ENCODE data around the gene SSH2. TPM values are rescaled to one million over a fixed set of nuclear protein-coding genes. Genes with fewer than 3 reads are reported as not detected.

Gene SSH2
- total and polyA plus RNA-seq, 2 experiments from 2014 or later = 8.3 to 18.9 TPM

- in situ Hi-C loops (cut with MboI) = no loop called here
- H3K9ac ChIP-seq = no peak overlapping the region
- no peak overlapping the region for H3K27ac ChIP-seq
- no peaks in the 10 kb centered on the region for H3K36me3 ChIP-seq (ENCODE audit: low read depth)
- H3K4me2 ChIP-seq (ENCODE audit: unreplicated experiment) = no peak overlapping the region
- H2AFZ ChIP-seq = no peak overlapping the region
- no peaks in the 10 kb centered on the region for H4K20me1 ChIP-seq (ENCODE audit: insufficient read depth)
- no peak for DNase-seq
- no peaks in the 10 kb centered on the region for H3F3A ChIP-seq (ENCODE audit: insufficient read depth)
- no peaks in the 10 kb centered on the region for H3K9me3 ChIP-seq (ENCODE audit: low read depth)
- H3K4me3 ChIP-seq = no peak overlapping the region
- WGBS, 2 experiments (ENCODE audit: low coverage in 1 of 2, low lambda C conversion rate in 2 of 2, missing lambda C conversion rate in 2 of 2) = 53 to 74% methylated on average over 1 of the region's 1 CpG
- no peaks in the 10 kb centered on the region for H3K27me3 ChIP-seq (replicated peaks; ENCODE audit: insufficient read depth)
- H3K79me2 ChIP-seq (ENCODE audit: insufficient read depth) = no peaks in the 10 kb centered on the region
- H3K4me1 ChIP-seq (ENCODE audit: insufficient read depth) = peaks cover 13% of the 10 kb centered on the region
- H3K9me2 ChIP-seq (ENCODE audit: insufficient read depth) = no peaks in the 10 kb centered on the region
- TF ChIP-seq EZH2 (IDR thresholded peaks at IDR 0.05; ENCODE audit: insufficient read depth, poor library complexity, severe bottlenecking) = no peak
- TF ChIP-seq EZH2phosphoT487 (IDR thresholded peaks at IDR 0.05; ENCODE audit: insufficient read depth, low read depth) = no peak
Measured at GRCh38 chr17:29833801-29834200, 96.2 kb downstream of the SSH2 start.

- no peak for DNase-seq
- Histone ChIP-seq H3K9me2 (ENCODE audit: insufficient read depth) (no peaks in the 10 kb centered on the region), H3K79me2 (ENCODE audit: insufficient read depth) (no peaks in the 10 kb centered on the region), H4K20me1 (ENCODE audit: insufficient read depth) (no peaks in the 10 kb centered on the region), H3K4me1 (ENCODE audit: insufficient read depth) (no peaks in the 10 kb centered on the region), H3K9me3 (ENCODE audit: low read depth) (no peaks in the 10 kb centered on the region), H3K27me3 (replicated peaks; ENCODE audit: insufficient read depth) (no peaks in the 10 kb centered on the region), H2AFZ (no peak overlapping the region), H3K4me2 (ENCODE audit: unreplicated experiment) (no peak overlapping the region), H3K36me3 (ENCODE audit: low read depth) (no peaks in the 10 kb centered on the region), H3K9ac (no peak overlapping the region), H3K27ac (no peak overlapping the region), H3K4me3 (no peak overlapping the region), H3F3A (ENCODE audit: insufficient read depth) (no peaks in the 10 kb centered on the region)
- TF ChIP-seq EZH2phosphoT487 (IDR thresholded peaks at IDR 0.05; ENCODE audit: insufficient read depth, low read depth) (no peak), EZH2 (IDR thresholded peaks at IDR 0.05; ENCODE audit: insufficient read depth, poor library complexity, severe bottlenecking) (no peak)
- in situ Hi-C loops (cut with MboI) = no loop called here
- 92 to 95% methylated on average over 3 of the region's 3 CpGs for WGBS, 2 experiments (ENCODE audit: low coverage in 1 of 2, low lambda C conversion rate in 2 of 2, missing lambda C conversion rate in 2 of 2)
Measured at GRCh38 chr17:29828676-29829284, 101.2 kb downstream of the SSH2 start.

- Histone ChIP-seq H3K79me2 (ENCODE audit: insufficient read depth) (no peaks in the 10 kb centered on the region), H3K27me3 (replicated peaks; ENCODE audit: insufficient read depth) (no peaks in the 10 kb centered on the region), H3K4me1 (ENCODE audit: insufficient read depth) (no peaks in the 10 kb centered on the region), H3K36me3 (ENCODE audit: low read depth) (no peaks in the 10 kb centered on the region), H3K4me3 (no peak overlapping the region), H3K27ac (no peak overlapping the region), H3K9ac (no peak overlapping the region), H2AFZ (no peak overlapping the region), H3K4me2 (ENCODE audit: unreplicated experiment) (no peak overlapping the region), H3F3A (ENCODE audit: insufficient read depth) (no peaks in the 10 kb centered on the region), H3K9me2 (ENCODE audit: insufficient read depth) (no peaks in the 10 kb centered on the region), H4K20me1 (ENCODE audit: insufficient read depth) (no peaks in the 10 kb centered on the region), H3K9me3 (ENCODE audit: low read depth) (no peaks in the 10 kb centered on the region)
- in situ Hi-C loops (cut with MboI) = no loop called here
- TF ChIP-seq EZH2 (IDR thresholded peaks at IDR 0.05; ENCODE audit: insufficient read depth, poor library complexity, severe bottlenecking) (no peak), EZH2phosphoT487 (IDR thresholded peaks at IDR 0.05; ENCODE audit: insufficient read depth, low read depth) (no peak)
- DNase-seq = no peak
Measured at GRCh38 chr17:29827179-29827578, 102.8 kb downstream of the SSH2 start.

DNA sequence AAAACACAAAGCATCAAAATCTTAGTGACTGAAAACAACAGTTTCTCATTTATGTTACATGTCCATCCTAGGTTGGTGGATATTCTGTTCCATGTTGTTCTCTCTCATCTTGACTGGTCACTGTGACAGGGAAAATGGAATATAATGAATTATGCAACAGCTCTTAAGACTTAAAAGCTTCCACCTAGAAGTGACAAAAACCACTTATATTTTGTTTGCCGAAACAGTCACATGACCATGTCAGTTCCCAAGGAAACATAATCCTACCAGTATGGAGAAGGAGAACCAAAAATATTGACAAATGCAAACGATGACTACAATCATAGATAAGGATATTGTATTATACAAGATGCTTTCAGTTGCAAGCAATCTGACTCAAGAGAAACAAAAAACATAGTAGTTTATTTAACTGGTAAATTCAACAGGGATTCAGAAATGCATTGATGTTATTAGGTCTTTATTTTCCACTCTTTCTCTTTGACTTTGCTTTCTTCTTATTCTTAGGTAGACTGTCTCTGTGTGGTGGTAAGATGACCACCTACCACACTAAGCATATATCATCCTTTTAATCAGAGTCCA, 103.8 kb downstream of the SSH2 start:
- no peaks in the 10 kb centered on the region for H4K20me1 ChIP-seq (ENCODE audit: insufficient read depth)
- in situ Hi-C loops (cut with MboI) = no loop called here

More for the DNA sequence above, 103.8 kb downstream of the SSH2 start:
- no peaks in the 10 kb centered on the region for H3K9me3 ChIP-seq (ENCODE audit: low read depth)
- H3K27me3 ChIP-seq (replicated peaks; ENCODE audit: insufficient read depth) = no peaks in the 10 kb centered on the region
- H3K4me2 ChIP-seq (ENCODE audit: unreplicated experiment) = no peak overlapping the region
- no peak overlapping the region for H3K27ac ChIP-seq
- no peak for DNase-seq
- no peaks in the 10 kb centered on the region for H3K79me2 ChIP-seq (ENCODE audit: insufficient read depth)
- H3K4me3 ChIP-seq = no peak overlapping the region
- H3K4me1 ChIP-seq (ENCODE audit: insufficient read depth) = no peaks in the 10 kb centered on the region
- H2AFZ ChIP-seq = no peak overlapping the region
- H3K9ac ChIP-seq = no peak overlapping the region
- no peak for TF ChIP-seq EZH2phosphoT487 (IDR thresholded peaks at IDR 0.05; ENCODE audit: insufficient read depth, low read depth)
- no peak for TF ChIP-seq EZH2 (IDR thresholded peaks at IDR 0.05; ENCODE audit: insufficient read depth, poor library complexity, severe bottlenecking)
- no peaks in the 10 kb centered on the region for H3F3A ChIP-seq (ENCODE audit: insufficient read depth)
- 94 to 97% methylated on average over 2 of the region's 2 CpGs for WGBS, 2 experiments (ENCODE audit: low coverage in 1 of 2, low lambda C conversion rate in 2 of 2, missing lambda C conversion rate in 2 of 2)
- no peaks in the 10 kb centered on the region for H3K9me2 ChIP-seq (ENCODE audit: insufficient read depth)
- no peaks in the 10 kb centered on the region for H3K36me3 ChIP-seq (ENCODE audit: low read depth)

Measured in GM23248 (cell line).